Daoy (cell line): ENCODE results near the gene WDR38. TPM values are rescaled to one million over a fixed set of nuclear protein-coding genes. Genes with fewer than 3 reads are reported as not detected.
"Not testable (repeated sequence)": the region's sequence is repeated elsewhere in the genome, so short reads cannot be mapped to it uniquely, and the experiment has no call there.

Source experiments
- DNase-seq: peaks from one replicate; pipeline ENCODE4 v3.0.0-alpha.2; 2015; ENCODE audit warnings: low read depth
- total RNA-seq: library from RNA; depleted of rRNA; stranded (reverse); fragments of >200 nt; shearing (Covaris generic); gene quantifications from 2 replicates; pipeline ENCODE4 v1.2.3, GENCODE V29; 2014

The WDR38 gene
- total RNA-seq, 1 experiment from 2014 or later = not detected

DNA sequence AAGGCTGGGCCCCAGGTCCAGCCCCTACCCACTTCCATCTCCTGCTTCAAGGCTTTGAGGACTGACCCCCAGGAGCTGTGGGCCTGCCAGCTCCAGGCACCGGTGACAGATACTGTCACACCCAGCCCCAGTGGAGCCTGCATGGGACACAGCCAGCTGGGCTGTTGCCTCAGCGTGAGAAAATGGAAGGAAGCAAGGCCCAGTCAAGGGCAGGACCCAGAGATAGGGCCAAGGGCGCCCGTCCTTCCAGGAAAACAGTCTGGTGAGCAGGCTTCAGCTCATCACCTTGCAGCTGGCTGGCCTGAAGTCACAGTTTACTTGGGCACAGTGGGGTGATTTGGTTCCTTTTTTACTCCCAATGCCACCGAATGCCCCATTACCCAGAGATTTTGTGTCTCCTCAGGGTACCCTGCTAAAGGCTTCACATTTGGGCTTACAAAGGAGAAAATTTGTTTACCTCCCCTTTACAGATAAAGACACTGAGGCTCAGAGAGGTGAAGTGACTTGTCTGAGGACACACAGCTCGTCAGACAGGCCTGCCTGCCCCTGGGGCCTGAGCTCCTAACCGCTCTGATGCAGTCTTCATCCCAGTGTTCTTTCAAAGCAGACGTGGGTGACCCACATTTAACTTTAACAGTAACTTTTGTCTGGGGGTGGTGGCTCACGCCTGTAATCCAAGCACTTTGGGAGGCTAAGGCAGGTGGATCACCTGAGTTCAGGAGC lies 21.5 kb upstream of the WDR38 start:
- DNase-seq = no peak

- DNase-seq = peak; percentile 94
These were observed 18.7 kb upstream of the WDR38 start for GRCh38 chr9:124834591-124834990.

DNA sequence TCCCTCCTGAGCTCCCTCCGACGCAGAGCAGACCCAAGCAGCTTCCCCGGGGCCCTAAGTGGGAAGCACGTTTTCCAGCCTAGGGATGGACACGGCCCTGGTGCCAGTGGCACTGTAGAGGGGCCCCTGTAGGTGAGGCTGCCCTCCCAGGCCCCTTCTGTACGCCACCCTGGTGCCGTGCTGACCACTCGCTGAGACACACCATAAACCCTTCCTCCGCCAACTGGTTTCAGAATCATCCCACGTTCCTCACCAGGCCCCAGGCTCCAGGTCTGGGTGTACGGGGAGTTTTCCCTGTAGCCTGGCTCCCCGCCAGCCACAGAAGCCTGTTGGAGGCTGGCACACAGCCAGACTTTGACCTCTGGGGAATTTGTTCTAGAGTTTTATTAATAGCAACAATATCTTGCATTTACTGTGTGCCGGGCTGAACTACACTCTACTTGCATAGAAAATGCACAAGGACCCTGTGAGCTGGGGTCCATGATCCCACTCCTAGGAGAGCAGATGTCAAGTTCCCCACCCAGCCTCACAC lies 18.2 kb upstream of the WDR38 start:
- DNase-seq = peak; percentile 77

GRCh38 chr9:124838132-124838531 lies 15.1 kb upstream of the WDR38 start:
- DNase-seq = not testable (repeated sequence)

GRCh38 chr9:124838567-124839275 lies 14.5 kb upstream of the WDR38 start:
- DNase-seq = not testable (repeated sequence)

GRCh38 chr9:124839612-124840299 lies 13.5 kb upstream of the WDR38 start:
- DNase-seq = peak; percentile 69

GRCh38 chr9:124840300-124840833 lies 12.9 kb upstream of the WDR38 start:
- DNase-seq = no peak

DNA sequence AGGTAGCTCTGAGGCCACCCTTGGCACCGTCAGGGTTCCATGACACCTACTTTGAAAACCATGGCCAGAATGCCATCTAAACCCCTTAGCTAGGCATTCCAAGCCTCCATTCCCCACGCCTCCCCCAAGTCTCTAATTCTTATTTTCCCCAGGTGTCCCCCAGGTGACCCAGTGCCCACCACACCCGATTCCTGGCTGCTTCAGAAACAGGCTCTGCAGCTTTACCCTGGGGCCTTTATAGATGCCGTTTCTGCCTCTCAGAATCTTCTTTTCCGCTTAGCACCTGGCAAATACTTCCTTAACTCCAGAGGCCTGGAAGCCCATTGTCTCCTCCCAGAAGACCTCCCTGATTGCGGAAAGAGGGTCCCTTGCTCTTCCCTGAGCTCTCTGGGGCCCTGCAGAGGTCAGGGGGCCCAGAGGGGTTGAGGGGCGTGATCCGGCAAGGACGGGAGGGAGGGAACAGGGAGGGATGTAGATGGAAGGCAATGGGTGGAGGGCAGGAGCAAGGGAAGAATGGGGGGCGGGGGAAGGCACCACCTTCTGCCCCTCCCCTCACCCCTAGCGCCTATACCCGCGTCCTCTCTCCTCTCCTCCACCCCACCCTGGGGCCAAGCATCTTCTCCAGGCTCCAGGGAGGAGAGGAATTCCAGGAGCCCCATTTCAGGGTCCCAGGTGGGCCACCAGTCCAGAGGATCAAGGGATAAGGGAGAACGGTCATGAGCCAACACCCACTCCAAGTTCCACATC lies 12.0 kb upstream of the WDR38 start:
- no peak for DNase-seq

DNA sequence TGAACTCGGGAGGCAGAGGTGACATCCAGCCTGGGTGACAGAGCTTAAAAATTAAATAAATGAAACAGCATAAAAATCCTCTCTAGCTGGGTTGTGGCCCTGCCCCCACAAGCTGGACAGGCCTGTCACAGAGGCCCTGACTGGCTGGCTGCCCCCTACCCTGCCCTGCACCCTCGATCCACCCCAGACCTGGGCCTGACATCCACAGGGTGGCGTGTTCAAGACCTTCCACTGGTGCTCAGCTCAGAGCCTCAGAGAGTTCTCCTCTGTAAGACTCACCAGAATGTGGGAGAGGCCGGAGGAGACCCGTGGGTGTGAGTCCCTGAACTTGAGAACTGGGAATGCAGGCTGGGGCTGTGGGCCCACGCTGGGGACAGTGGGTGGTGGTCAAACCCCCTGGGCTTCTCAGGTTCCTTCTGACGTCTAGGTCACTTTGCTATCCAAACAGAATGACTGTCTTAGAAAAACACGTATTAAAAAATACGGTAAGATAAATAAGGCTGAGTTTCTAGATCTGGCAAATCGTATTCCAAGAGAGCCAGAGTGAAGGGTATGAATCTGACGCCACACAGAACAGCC lies 9.7 kb upstream of the WDR38 start:
- peak; percentile 60 for DNase-seq

DNA sequence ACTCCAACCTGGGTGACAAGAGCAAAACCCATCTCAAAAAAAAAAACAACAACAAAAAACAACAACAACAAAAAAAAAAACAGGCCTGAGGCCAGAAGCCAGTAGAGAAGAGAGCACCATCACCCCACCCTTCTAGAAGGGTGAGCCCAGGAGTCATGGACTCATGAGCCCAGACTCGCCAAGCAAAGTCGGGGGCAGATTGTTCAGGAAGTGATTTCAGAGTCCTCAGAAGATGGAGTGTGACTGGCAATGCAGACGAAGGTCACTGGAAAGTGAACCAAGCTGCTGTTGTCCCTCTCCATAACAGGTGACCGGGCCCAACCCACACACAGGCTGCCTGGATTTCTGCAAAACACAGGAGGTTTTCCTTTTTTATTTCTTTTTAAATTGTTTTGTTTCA lies 9.0 kb upstream of the WDR38 start:
- no peak for DNase-seq

GRCh38 chr9:124846467-124846866 lies 6.8 kb upstream of the WDR38 start:
- not testable (repeated sequence) for DNase-seq

DNA sequence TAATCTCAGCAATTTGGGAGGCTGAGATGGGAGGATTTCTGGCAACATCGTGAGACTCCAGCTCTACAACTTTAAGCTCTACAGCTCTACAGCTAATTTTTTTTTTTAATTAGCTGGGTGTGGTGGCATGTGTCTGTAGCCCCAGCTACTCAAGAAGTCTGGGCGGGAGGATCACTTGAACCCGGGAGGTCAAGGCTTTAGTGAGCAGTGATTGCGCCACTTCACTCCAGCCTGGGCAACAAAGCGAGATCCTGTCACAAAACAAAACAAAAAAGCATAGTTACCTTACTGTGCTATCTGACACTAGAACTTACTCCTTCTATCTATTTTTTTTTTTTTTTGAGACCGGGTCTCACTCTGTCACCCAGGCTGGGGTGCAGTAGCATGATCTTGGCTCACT lies 6.3 kb upstream of the WDR38 start:
- no peak for DNase-seq

DNA sequence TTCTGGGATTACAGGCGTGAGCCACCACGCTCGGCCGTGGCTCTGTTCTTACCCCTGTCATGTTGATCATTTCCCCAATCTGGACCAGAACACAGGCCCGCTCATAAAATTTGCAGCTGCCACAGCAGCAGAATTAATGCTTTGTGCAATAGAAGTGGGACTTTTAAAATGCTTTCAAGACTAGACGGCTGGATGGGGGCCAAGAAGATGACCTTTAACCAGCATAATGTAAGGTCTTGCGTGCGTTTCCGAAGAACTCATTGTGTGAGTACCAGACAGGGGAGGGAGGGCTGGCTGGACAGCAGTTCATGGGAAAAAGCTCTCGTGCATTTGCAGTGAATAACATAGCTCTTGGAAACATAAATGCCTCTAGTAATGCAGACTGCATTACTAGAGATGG lies 3.5 kb upstream of the WDR38 start:
- no peak for DNase-seq

DNA sequence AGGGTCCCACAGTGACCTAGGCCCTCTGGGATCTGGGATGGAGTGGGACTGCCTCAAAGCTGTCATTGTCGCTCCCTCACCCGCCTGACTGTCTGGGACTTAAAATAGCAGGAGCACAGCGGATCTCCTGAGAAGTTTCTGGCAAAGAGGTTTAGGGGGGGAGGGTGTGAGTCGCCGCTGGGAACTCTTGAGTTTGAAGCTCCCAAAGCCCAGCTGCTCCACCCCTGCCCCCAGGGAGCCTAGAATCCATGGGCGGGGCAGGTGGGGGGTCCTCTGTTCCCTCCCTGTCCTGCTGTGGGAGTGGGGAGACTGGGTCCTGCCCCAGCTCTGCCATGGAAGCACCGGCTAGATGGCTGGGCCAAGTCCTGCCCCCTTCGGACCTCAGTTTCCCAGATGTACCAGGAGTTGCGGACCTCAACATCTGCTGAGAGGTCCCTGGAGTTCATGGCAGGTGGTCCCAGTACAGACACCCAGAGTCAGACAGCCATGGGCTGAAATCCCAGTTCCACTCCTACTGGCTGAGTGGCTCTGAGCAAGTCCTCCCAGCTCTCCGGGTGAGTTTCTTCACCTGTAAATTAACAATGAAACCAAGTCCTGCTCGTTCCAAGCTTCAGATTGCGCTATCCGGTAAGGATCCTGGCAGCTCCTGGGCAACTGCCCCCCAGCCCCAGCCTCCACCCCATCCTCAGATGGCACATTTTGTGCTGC lies 985 bp upstream of the WDR38 start:
- DNase-seq = no peak

GRCh38 chr9:124853605-124854143 lies 414 bp downstream of the WDR38 start:
- no peak for DNase-seq

DNA sequence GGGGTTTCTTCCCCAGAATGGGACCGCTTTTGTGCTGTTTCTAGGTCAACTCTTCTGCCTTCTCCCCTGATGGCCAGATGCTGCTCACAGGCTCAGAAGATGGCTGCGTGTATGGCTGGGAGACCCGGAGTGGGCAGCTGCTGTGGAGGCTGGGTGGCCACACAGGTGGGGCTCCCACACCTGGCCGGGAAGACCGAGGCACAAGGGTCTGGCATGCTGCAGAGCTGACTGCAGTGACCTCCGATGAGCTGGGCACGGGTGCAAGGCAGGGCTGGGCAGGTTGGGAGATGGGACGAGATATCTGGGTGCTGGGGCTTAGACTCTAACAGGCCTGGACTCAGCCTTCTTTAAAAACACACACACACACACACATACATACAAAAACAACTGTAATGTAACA lies 901 bp downstream of the WDR38 start:
- no peak for DNase-seq

- DNase-seq = no peak
These were observed 1.6 kb downstream of the WDR38 start for GRCh38 chr9:124854822-124855221.

GRCh38 chr9:124855566-124855943 lies 2.3 kb downstream of the WDR38 start:
- no peak for DNase-seq

- DNase-seq = peak; percentile 81
These were observed 2.9 kb downstream of the WDR38 start for GRCh38 chr9:124855944-124856765.
